MCF 10A (cell line): ENCODE measurements around the gene FBXO22. TPM values are rescaled to one million over a fixed set of nuclear protein-coding genes. Genes with fewer than 3 reads are reported as not detected.

Experiments
- BruUV-seq: library from RNA; stranded (reverse); fragments of 400-500 nt; replicated peaks from 2 replicates; lab custom pipeline; 2021; lab: Mats Ljungman, UMichigan
- CTCF ChIA-PET: fragments of 300-600 bp; sonication (Branson Sonifier 250); formaldehyde crosslinking; extraction: SDS; loops from one replicate; lab custom pipeline; 2021; ENCODE audit warnings: antibody characterized with exemption, inconsistent platforms; lab: Yijun Ruan, JAX
- POLR2A ChIA-PET: fragments of 300-600, 350-650 bp; sonication (Branson Sonifier 250); formaldehyde crosslinking; extraction: SDS; loops from one replicate; lab custom pipeline; 2020; ENCODE audit warnings: antibody characterized with exemption, inconsistent platforms; lab: Yijun Ruan, JAX
- DNase-seq: peaks from one replicate; pipeline ENCODE4 v3.0.0-alpha.2; 2018; ENCODE audit not compliant: unreplicated experiment
- H3K27ac Mint-ChIP-seq: one replicate; pipeline ENCODE4 v1.8.0; 2022; ENCODE audit warnings: mild to moderate bottlenecking, low read depth, mixed read lengths; ENCODE audit not compliant: unreplicated experiment
- H3K27me3 Mint-ChIP-seq: one replicate; pipeline ENCODE4 v1.8.0; 2022; ENCODE audit warnings: mixed read lengths; ENCODE audit not compliant: insufficient read depth, unreplicated experiment
- H3K36me3 Mint-ChIP-seq: one replicate; pipeline ENCODE4 v1.8.0; 2022; ENCODE audit warnings: mild to moderate bottlenecking, moderate library complexity, mixed read lengths; ENCODE audit not compliant: insufficient read depth, unreplicated experiment
- H3K4me1 Mint-ChIP-seq: one replicate; pipeline ENCODE4 v1.8.0; 2022; ENCODE audit warnings: mixed read lengths; ENCODE audit not compliant: insufficient read depth, unreplicated experiment
- H3K4me3 Mint-ChIP-seq: one replicate; pipeline ENCODE4 v1.8.0; 2022; ENCODE audit warnings: mild to moderate bottlenecking, moderate library complexity, mixed read lengths; ENCODE audit not compliant: unreplicated experiment
- H3K9me3 Mint-ChIP-seq: one replicate; pipeline ENCODE4 v1.8.0; 2022; ENCODE audit warnings: mixed read lengths; ENCODE audit not compliant: unreplicated experiment
- intact Hi-C: fragments of 100-400 bp; cut with micrococcal nuclease; formaldehyde crosslinking; loops from 2 replicates; pipeline ENCODE4 v1.14.1; 2022
- total RNA-seq: library from RNA; stranded (reverse); gene quantifications from 2 replicates; pipeline ENCODE4 v1.2.3, GENCODE V29; 2022
- TF ChIP-seq, protein P1 (sequence below): fragments of 200-600 bp; IDR thresholded peaks from one replicate; pipeline ENCODE4 v1.8.0; 2022; ENCODE audit warnings: antibody characterized with exemption, mild to moderate bottlenecking; ENCODE audit not compliant: unreplicated experiment

FBXO22 gene
- total RNA-seq, 1 experiment from 2014 or later, result 70.7 TPM

- Mint-ChIP-seq H3K9me3 (no peaks in the 10 kb centered on the region), H3K36me3 (peaks cover 91% of the 10 kb centered on the region), H3K4me3 (no peak overlapping the region), H3K27me3 (no peaks in the 10 kb centered on the region), H3K4me1 (peaks cover 10% of the 10 kb centered on the region), H3K27ac (no peak overlapping the region)
- CTCF ChIA-PET, result no interaction called here
- POLR2A ChIA-PET, result interaction anchor here (0.7 to 9.6 kb wide), 2 partner anchors 12 to 44 kb away, joined by 3 to 96 read pairs; partner anchors contain the start of gene FBXO22
- BruUV-seq, result no TSS peak
- no peak for DNase-seq
- intact Hi-C loops, result no loop called here
- TF ChIP-seq, protein P1, sequence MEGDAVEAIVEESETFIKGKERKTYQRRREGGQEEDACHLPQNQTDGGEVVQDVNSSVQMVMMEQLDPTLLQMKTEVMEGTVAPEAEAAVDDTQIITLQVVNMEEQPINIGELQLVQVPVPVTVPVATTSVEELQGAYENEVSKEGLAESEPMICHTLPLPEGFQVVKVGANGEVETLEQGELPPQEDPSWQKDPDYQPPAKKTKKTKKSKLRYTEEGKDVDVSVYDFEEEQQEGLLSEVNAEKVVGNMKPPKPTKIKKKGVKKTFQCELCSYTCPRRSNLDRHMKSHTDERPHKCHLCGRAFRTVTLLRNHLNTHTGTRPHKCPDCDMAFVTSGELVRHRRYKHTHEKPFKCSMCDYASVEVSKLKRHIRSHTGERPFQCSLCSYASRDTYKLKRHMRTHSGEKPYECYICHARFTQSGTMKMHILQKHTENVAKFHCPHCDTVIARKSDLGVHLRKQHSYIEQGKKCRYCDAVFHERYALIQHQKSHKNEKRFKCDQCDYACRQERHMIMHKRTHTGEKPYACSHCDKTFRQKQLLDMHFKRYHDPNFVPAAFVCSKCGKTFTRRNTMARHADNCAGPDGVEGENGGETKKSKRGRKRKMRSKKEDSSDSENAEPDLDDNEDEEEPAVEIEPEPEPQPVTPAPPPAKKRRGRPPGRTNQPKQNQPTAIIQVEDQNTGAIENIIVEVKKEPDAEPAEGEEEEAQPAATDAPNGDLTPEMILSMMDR, result no peak
Observed at GRCh38 chr15:75916978-75917377, 13.3 kb downstream of the FBXO22 start.

DNA sequence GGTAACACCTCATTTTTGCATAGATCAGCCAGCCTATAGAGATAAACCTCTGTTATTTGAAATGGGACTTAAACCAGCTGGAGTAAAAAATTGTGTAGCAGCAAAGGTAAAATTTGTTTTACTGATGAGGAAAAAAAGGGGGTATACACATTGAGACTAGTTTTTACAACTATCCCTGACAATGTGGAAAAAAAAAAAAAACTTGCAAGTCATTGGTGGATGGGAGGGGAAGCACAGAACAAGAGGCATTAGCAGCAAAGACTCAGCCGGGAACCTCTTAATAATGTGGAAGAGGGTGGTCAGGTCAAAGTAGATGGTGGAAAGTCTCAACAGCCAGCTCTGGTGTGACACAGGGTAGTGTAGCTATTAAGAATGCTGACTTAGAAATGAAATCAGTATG is 14.5 kb downstream of the FBXO22 start:
- TF ChIP-seq, protein P1, result no peak
- CTCF ChIA-PET, result interaction anchor here (0.6 kb wide), 1 partner anchor 198 kb away, joined by 3 read pairs; no protein-coding TSS in a partner anchor

DNA sequence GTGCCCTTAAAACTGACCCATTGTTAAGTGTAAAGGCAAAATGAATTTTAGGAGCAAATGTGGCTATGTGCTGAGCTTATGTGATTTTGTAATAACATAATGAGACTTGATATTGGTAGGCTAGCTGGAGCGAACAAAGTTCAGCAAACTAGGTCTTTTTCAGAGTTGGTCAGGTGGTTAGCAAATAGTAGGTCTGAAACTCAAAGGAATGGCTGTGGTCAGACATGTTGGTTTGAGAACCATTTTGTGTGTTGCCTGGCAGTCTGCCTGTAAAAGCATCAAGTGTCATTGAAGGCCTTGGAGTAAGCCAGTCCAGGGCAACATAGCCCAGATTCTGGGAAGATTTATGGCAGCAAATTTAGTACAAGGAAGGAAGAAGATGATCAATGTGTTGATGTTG is 16.4 kb downstream of the FBXO22 start:
- Mint-ChIP-seq H3K9me3 (no peaks in the 10 kb centered on the region), H3K4me3 (no peak overlapping the region), H3K27ac (peak overlapping the region; percentile 64), H3K4me1 (peaks cover 30% of the 10 kb centered on the region), H3K36me3 (peaks cover 87% of the 10 kb centered on the region), H3K27me3 (no peaks in the 10 kb centered on the region)
- TF ChIP-seq, protein P1, result no peak
- no TSS peak for BruUV-seq
- no peak for DNase-seq
- POLR2A ChIA-PET, result interaction anchor here (1.0 to 9.6 kb wide), 3 partner anchors 15 to 187 kb away, joined by 3 to 96 read pairs (median 3); partner anchors contain the start of gene FBXO22
- CTCF ChIA-PET, result interaction anchor here (0.6 to 1.5 kb wide), 4 partner anchors 13 to 726 kb away, joined by 3 to 7 read pairs (median 3); no protein-coding TSS in a partner anchor
- intact Hi-C loops, result no loop called here

More for the DNA sequence above, 14.5 kb downstream of the FBXO22 start:
- peaks cover 20% of the 10 kb centered on the region for H3K4me1 Mint-ChIP-seq
- BruUV-seq, result no TSS peak
- no peaks in the 10 kb centered on the region for H3K27me3 Mint-ChIP-seq
- no peak overlapping the region for H3K27ac Mint-ChIP-seq
- H3K36me3 Mint-ChIP-seq, result peaks cover 91% of the 10 kb centered on the region
- no peaks in the 10 kb centered on the region for H3K9me3 Mint-ChIP-seq
- DNase-seq, result no peak
- intact Hi-C loops, result no loop called here
- POLR2A ChIA-PET, result interaction anchor here (0.6 to 9.6 kb wide), 3 partner anchors 13 to 393 kb away, joined by 3 to 96 read pairs (median 3); partner anchors contain the start of genes ETFA and FBXO22
- H3K4me3 Mint-ChIP-seq, result no peak overlapping the region
